NCI-H2029 treated with DMSO at 0.1 percent for 48 hours (cell line): ENCODE data around the gene MSTN.
"Not testable (repeated sequence)": the region's sequence is repeated elsewhere in the genome, so short reads cannot be mapped to it uniquely, and the experiment has no call there.

Experiments used
- DNase-seq: peaks from one replicate; lab custom pipeline; 2025; lab: John Stamatoyannopoulos, UW

MSTN gene

GRCh38 chr2:190063624-190064023 lies 1.1 kb upstream of the MSTN start:
- no peak for DNase-seq

- no peak for DNase-seq
Measured at GRCh38 chr2:190062053-190062452, 476 bp downstream of the MSTN start.

GRCh38 chr2:190060626-190061025 lies 1.9 kb downstream of the MSTN start:
- DNase-seq, result no peak

- DNase-seq, result no peak
Measured at GRCh38 chr2:190060019-190060418, 2.5 kb downstream of the MSTN start.

GRCh38 chr2:190053426-190053825 lies 9.1 kb downstream of the MSTN start:
- DNase-seq, result no peak

GRCh38 chr2:190052307-190052706 lies 10.2 kb downstream of the MSTN start:
- DNase-seq, result no peak

- DNase-seq, result no peak
Measured at GRCh38 chr2:190051223-190051622, 11.3 kb downstream of the MSTN start.

- DNase-seq, result no peak
Measured at GRCh38 chr2:190050001-190050400, 12.5 kb downstream of the MSTN start.

- DNase-seq, result no peak
Measured at GRCh38 chr2:190044866-190045265, 17.7 kb downstream of the MSTN start.

- no peak for DNase-seq
Measured at GRCh38 chr2:190043441-190043840, 19.1 kb downstream of the MSTN start.

- no peak for DNase-seq
Measured at GRCh38 chr2:190036071-190036470, 26.5 kb downstream of the MSTN start.

GRCh38 chr2:190034417-190034816 lies 28.1 kb downstream of the MSTN start:
- not testable (repeated sequence) for DNase-seq

- no peak for DNase-seq
Measured at GRCh38 chr2:190031969-190032618, 30.4 kb downstream of the MSTN start.

- no peak for DNase-seq
Measured at GRCh38 chr2:190023860-190024259, 38.7 kb downstream of the MSTN start.

GRCh38 chr2:190020720-190021119 lies 41.8 kb downstream of the MSTN start:
- no peak for DNase-seq

- DNase-seq, result no peak
Measured at GRCh38 chr2:190017837-190018236, 44.7 kb downstream of the MSTN start.

GRCh38 chr2:190015969-190016368 lies 46.6 kb downstream of the MSTN start:
- DNase-seq, result not testable (repeated sequence)
